Subcutaneous abdominal adipose tissue (tissue), 5 donors: Measurements from ENCODE around the gene POU5F1.
A peak's percentile ranks its signal among the peaks of the same experiment; 100 is the strongest.

Experiments used
- H3K27ac ChIP-seq: one replicate; pipeline ENCODE4 v1.7.0; 2013; ENCODE audit warnings: low read depth, mild to moderate bottlenecking, inconsistent platforms, low read length, moderate library complexity
- H3K27me3 ChIP-seq, 5 donors: one replicate each; pipeline ENCODE4 v1.7.0; 2013; ENCODE audit warnings: low read length in 5 of 5, inconsistent platforms in 1 of 5; ENCODE audit not compliant: control insufficient read depth in 5 of 5, insufficient read depth in 4 of 5
- H3K36me3 ChIP-seq, 5 donors: one replicate each; pipeline ENCODE4 v1.7.0; 2013; ENCODE audit warnings: low read length in 5 of 5; ENCODE audit not compliant: control insufficient read depth in 5 of 5, insufficient read depth in 5 of 5
- H3K4me1 ChIP-seq, 5 donors: one replicate each; pipeline ENCODE4 v1.7.0; 2013; ENCODE audit warnings: low read length in 5 of 5, mild to moderate bottlenecking in 3 of 5, moderate library complexity in 1 of 5; ENCODE audit not compliant: control insufficient read depth in 5 of 5, insufficient read depth in 5 of 5
- H3K4me3 ChIP-seq, 5 donors: one replicate each; pipeline ENCODE4 v1.7.0; 2013; ENCODE audit warnings: low read length in 5 of 5, low read depth in 1 of 5
- H3K9ac ChIP-seq, 5 donors: one replicate each; pipeline ENCODE4 v1.7.0; 2013; ENCODE audit warnings: low read length in 5 of 5, mild to moderate bottlenecking in 4 of 5, moderate library complexity in 3 of 5
- H3K9me3 ChIP-seq, 5 donors: one replicate each; pipeline ENCODE4 v1.7.0; 2013; ENCODE audit warnings: low read length in 5 of 5; ENCODE audit not compliant: control insufficient read depth in 5 of 5
- donor health status: healthy.
- donor health status: healthy.
- donor health status: healthy.
- donor health status: healthy.
- donor health status: healthy.

Gene POU5F1

DNA sequence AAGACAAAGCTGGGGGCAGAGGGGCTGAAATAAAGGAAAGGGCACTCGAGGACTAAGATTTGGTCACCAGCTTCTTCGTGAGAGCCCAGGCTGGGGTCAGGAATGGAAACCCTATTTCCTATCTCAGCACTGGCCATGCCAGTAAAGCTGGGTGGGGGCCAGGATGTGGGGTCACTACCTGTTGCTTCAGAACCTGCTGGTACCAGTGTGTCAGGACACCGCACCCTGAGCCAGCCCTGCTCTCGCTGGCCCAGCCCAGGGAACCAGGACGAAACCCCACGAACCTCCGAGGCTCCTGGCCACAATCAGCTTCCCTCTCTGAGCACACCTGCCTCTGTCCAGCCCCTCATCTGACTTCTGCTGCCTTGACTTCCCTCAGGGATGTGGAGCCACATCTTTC lies 52.3 kb downstream of the POU5F1 start:
- Histone ChIP-seq H3K9ac (no peak overlapping the region), H3K36me3 (no peaks in the 10 kb centered on the region), H3K27ac (no peak overlapping the region), H3K4me1 (peaks cover 8 to 59% (median 41%) of the 10 kb centered on the region in 5 donors), H3K4me3 (no peak overlapping the region), H3K27me3 (peaks cover 0 to 16% (median 5%) of the 10 kb centered on the region in 5 donors), H3K9me3 (no peaks in the 10 kb centered on the region)

DNA sequence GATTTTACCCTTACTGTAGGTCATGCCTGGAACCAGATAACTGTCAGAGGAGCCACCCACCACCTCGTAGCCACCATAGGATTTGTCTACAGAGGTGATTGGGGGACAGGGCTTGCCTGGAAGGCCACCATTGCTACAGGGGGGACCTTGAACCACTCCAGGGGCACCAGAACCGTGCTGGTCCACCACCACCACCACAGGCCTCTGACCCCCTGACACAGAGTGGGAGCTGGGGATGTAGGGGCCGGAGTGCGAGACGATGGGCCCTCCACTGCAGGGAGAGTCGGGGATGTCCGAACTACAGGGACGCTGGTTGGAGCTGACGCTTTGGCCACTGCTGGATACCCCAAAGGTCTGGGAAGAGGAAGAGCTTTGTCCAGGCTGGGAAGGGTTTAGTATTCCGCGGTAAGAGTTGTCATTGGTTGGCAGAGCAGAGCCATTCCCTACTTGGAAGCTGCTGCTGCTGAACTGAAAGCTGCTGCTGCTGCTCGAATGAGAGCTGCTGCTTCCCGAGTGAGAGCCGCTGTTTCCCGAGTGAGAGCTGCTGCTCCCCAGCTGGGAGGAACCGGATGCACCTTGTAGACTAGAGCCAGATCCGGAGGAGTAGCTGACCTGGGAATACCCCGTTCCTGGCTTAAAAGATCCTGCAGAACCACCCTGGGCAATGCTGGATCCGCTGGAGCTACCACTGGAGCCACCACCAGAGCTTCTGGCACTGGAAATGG lies 53.7 kb downstream of the POU5F1 start:
- Histone ChIP-seq H3K9me3 (no peaks in the 10 kb centered on the region), H3K9ac (peak overlapping the region in 3 of 5 donors; percentile 13 to 46 (median 26)), H3K36me3 (no peaks in the 10 kb centered on the region), H3K27ac (no peak overlapping the region), H3K27me3 (peaks cover 0 to 16% (median 5%) of the 10 kb centered on the region in 5 donors), H3K4me1 (peaks cover 5 to 49% (median 35%) of the 10 kb centered on the region in 5 donors), H3K4me3 (peak overlapping the region in 4 of 5 donors; percentile 36 to 69 (median 58))

DNA sequence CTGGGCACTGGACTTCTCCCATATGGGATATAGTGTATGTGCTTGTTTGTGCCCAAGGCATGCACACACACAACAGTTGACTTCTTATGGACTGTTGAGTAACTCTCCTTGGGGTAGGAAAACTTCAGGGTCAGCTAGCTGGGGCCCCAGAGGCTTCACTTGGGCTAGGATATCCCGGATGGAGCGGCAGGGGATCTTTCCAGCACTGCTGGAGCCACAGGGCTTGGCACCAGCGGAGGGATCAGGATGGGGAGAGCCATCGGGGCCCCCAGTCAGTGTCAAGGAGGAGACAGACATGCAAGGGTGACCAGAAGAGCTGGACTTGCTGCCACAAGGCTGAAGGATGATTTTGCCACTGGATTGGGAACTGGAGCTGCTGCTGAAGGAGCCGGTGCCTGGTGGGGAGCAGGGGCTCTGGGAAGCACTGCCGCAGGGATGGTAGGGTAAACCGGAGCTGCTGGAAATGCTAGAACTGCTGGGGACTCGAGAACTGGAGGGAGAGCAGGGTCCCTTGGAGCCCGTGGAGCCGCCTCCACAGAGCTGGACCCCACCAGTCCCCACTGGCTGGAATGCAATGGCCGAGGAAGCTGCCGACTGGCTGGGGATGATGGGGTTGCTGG lies 54.4 kb downstream of the POU5F1 start:
- no peak overlapping the region for H3K9ac ChIP-seq

DNA sequence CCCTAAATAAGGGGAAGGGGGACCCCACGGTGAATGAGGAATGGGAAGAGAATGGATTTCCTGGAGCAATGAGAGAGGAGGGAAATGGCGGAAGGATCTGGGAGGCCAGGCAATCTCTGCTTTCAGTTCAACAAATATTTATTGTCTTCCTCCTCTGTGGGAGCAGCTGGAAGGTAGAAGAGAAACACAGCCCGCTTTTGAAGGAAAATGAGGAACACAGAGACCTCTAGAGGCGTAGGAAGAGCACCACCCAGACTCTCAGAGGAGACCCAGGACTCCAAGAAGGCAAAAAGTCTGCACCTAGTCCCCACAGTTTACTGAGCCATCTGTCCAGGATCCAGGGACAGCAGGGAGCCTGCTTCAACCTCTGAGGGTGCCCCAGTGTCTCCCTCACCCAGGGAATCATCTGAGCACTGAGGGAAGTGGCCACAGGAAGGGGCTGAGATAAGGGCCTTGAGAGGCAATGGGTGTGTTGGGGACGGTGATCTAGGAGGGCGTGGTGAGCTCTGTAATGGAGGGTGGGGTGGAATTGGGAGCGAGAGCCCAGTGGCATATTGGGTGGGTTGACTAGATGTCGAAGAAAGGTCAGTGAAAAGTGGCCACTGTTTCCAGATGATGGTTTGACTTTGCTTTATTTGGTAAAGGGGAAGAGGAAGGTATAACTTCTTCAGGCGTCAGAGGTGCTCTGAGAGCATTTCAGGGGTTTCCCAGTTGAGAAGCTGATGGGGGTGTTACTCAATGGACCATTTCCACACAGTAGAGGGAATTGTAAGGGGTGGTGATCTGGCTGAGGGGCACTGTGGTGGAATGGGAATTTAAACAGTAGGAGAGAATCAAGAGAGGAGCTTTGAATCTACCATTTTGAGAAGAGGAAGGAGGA lies 55.3 kb downstream of the POU5F1 start:
- Histone ChIP-seq H3K9ac (no peak overlapping the region), H3K4me3 (peak overlapping the region in 3 of 5 donors; percentile 24 to 49 (median 36)), H3K36me3 (no peaks in the 10 kb centered on the region), H3K27ac (peak overlapping the region; percentile 17), H3K4me1 (peaks cover 5 to 49% (median 35%) of the 10 kb centered on the region in 5 donors), H3K27me3 (peaks cover 0 to 18% (median 5%) of the 10 kb centered on the region in 5 donors), H3K9me3 (no peaks in the 10 kb centered on the region)

More for the DNA sequence above, 54.4 kb downstream of the POU5F1 start:
- Histone ChIP-seq H3K27ac (no peak overlapping the region), H3K4me3 (no peak overlapping the region), H3K4me1 (peaks cover 5 to 49% (median 35%) of the 10 kb centered on the region in 5 donors), H3K27me3 (peaks cover 0 to 16% (median 5%) of the 10 kb centered on the region in 5 donors), H3K9me3 (no peaks in the 10 kb centered on the region), H3K36me3 (no peaks in the 10 kb centered on the region)

GRCh38 chr6:31114541-31114878 lies 56.0 kb downstream of the POU5F1 start, which contains the start of gene PSORS1C1:
Gene PSORS1C1 (plus strand): TSS chr6:31114800. CDS start chr6:31129633, 14,833 bp downstream.
- Histone ChIP-seq H3K9ac (no peak within 1 kb of the TSS), H3K36me3 (no peaks in the 10 kb centered on the region), H3K4me3 (peak within 1 kb of the TSS in 3 of 5 donors; percentile 24 to 49 (median 36)), H3K27me3 (peaks cover 0 to 22% (median 11%) of the 10 kb centered on the region in 5 donors), H3K9me3 (no peaks in the 10 kb centered on the region), H3K4me1 (peaks cover 5 to 49% (median 35%) of the 10 kb centered on the region in 5 donors), H3K27ac (peak within 1 kb of the TSS; percentile 41)
